HepG2 (cell line): ENCODE data around the gene FAAP100. TPM values are rescaled to one million over a fixed set of nuclear protein-coding genes. Genes with fewer than 3 reads are reported as not detected.

Experiments
- CBX5 ChIP-seq: sonication (generic); formaldehyde crosslinking; IDR thresholded peaks from 2 replicates; pipeline ENCODE4 v1.4.0; 2020; ENCODE audit warnings: missing genetic modification reagents, borderline replicate concordance
- CEBPZ ChIP-seq: IDR thresholded peaks from 2 replicates; pipeline ENCODE4 v1.6.1; 2012; ENCODE audit warnings: low read length, improper control_type of control experiment
- CHD2 ChIP-seq: IDR thresholded peaks from 2 replicates; pipeline ENCODE4 v1.6.1; 2011; ENCODE audit warnings: low read depth, low read length, improper control_type of control experiment
- E2F1 ChIP-seq: sonication (generic); formaldehyde crosslinking; IDR thresholded peaks from 2 replicates; pipeline ENCODE4 v1.5.0; 2020; ENCODE audit warnings: missing genetic modification reagents
- E2F2 ChIP-seq: sonication (generic); formaldehyde crosslinking; IDR thresholded peaks from 2 replicates; pipeline ENCODE4 v1.4.0; 2020; ENCODE audit warnings: missing genetic modification reagents, borderline replicate concordance
- MYC ChIP-seq: sonication (generic); formaldehyde crosslinking; IDR thresholded peaks from 2 replicates; pipeline ENCODE4 v1.9.0; 2021; ENCODE audit warnings: missing genetic modification reagents, borderline replicate concordance
- PHF21A ChIP-seq: sonication (generic); formaldehyde crosslinking; IDR thresholded peaks from 2 replicates; pipeline ENCODE4 v1.5.0; 2020; ENCODE audit warnings: mild to moderate bottlenecking, missing genetic modification reagents
- SIX4 ChIP-seq: sonication (generic); formaldehyde crosslinking; IDR thresholded peaks from 2 replicates; pipeline ENCODE4 v1.4.0; 2020; ENCODE audit warnings: missing genetic modification reagents
- SMYD3 ChIP-seq: sonication (generic); formaldehyde crosslinking; IDR thresholded peaks from 2 replicates; pipeline ENCODE4 v1.8.1; 2023; ENCODE audit warnings: mild to moderate bottlenecking, missing genetic modification reagents
- TBX2 ChIP-seq: sonication (generic); formaldehyde crosslinking; IDR thresholded peaks from 2 replicates; pipeline ENCODE4 v1.5.0; 2020; ENCODE audit warnings: missing genetic modification reagents, mild to moderate bottlenecking, borderline replicate concordance
- TBX3 ChIP-seq: fragments of 450-650 bp; IDR thresholded peaks from 2 replicates; pipeline ENCODE4 v1.6.1; 2017; ENCODE audit warnings: antibody characterized with exemption, mild to moderate bottlenecking, inconsistent platforms, borderline replicate concordance
- TFDP1 ChIP-seq: IDR thresholded peaks from 2 replicates; pipeline ENCODE4 v1.6.1; 2016; ENCODE audit warnings: missing compliant biosample characterization, missing genetic modification reagents, borderline replicate concordance
- XBP1 ChIP-seq: sonication (generic); formaldehyde crosslinking; IDR thresholded peaks from 2 replicates; pipeline ENCODE4 v1.5.0; 2020; ENCODE audit warnings: missing genetic modification reagents
- ZBTB44 ChIP-seq: sonication (generic); formaldehyde crosslinking; IDR thresholded peaks from 2 replicates; pipeline ENCODE4 v1.4.0; 2020; ENCODE audit warnings: missing genetic modification reagents
- ZC3H4 ChIP-seq: sonication (generic); formaldehyde crosslinking; IDR thresholded peaks from 2 replicates; pipeline ENCODE4 v1.4.0; 2020; ENCODE audit warnings: missing genetic modification reagents, borderline replicate concordance
- ZFP36L2 ChIP-seq: sonication (generic); formaldehyde crosslinking; IDR thresholded peaks from 2 replicates; pipeline ENCODE4 v1.4.0; 2020; ENCODE audit warnings: missing genetic modification reagents
- ZFP82 ChIP-seq: sonication (generic); formaldehyde crosslinking; IDR thresholded peaks from 2 replicates; pipeline ENCODE4 v1.5.1; 2020; ENCODE audit warnings: mild to moderate bottlenecking, missing genetic modification reagents, borderline replicate concordance
- ZNF20 ChIP-seq: sonication (generic); formaldehyde crosslinking; IDR thresholded peaks from 2 replicates; pipeline ENCODE4 v1.4.0; 2020; ENCODE audit warnings: mild to moderate bottlenecking, moderate library complexity, missing genetic modification reagents
- ZNF292 ChIP-seq: sonication (generic); formaldehyde crosslinking; IDR thresholded peaks from 2 replicates; pipeline ENCODE4 v1.8.1; 2022; ENCODE audit warnings: mild to moderate bottlenecking, low read depth, missing genetic modification reagents, borderline replicate concordance
- ZNF382 ChIP-seq: sonication (generic); formaldehyde crosslinking; IDR thresholded peaks from 2 replicates; pipeline ENCODE4 v1.5.0; 2020; ENCODE audit warnings: missing genetic modification reagents, mild to moderate bottlenecking, borderline replicate concordance
- ZNF737 ChIP-seq: sonication (generic); formaldehyde crosslinking; IDR thresholded peaks from 2 replicates; pipeline ENCODE4 v1.5.0; 2020; ENCODE audit warnings: missing genetic modification reagents, mild to moderate bottlenecking, borderline replicate concordance
- polyA plus RNA-seq, 8 experiments: library from polyadenylated mRNA; depleted of rRNA in 3 of 8; stranded (reverse) in 7 of 8; unstranded in 1 of 8; fragments of >200 nt; fragmentation: Illumina TruSeq in 4 of 8; extraction: Trizol in 4 of 8; gene quantifications; 2 replicates each; pipeline versions ENCODE4 v1.2.1 to v1.2.3, GENCODE V29; 2011 to 2016; ENCODE audit warnings: low read depth in 4 of 8, missing spikeins in 1 of 8, mixed read lengths in 1 of 8; ENCODE audit not compliant: insufficient read depth in 1 of 8
- total RNA-seq, 5 experiments: library from RNA; depleted of rRNA; stranded (reverse); fragments of >200 nt; fragmentation: Illumina TruSeq; extraction: Trizol; gene quantifications; 2 replicates each; pipeline ENCODE4 v1.2.3, GENCODE V29; 2016; ENCODE audit warnings: low read depth in 1 of 5

Gene FAAP100
- total and polyA plus RNA-seq, 2 of the 13 experiments (the other 11 are each of a cell fraction or from before 2014, with no cell fraction given), result 7.6 to 20.8 TPM

- TF ChIP-seq E2F1 (CRISPR knock-in tag) (no peak), ZNF737 (CRISPR knock-in tag) (no peak), ZC3H4 (CRISPR knock-in tag) (no peak), TBX2 (CRISPR knock-in tag) (peak; percentile 20; the same call in 1 of the 2 replicates), XBP1 (CRISPR knock-in tag) (no peak), SMYD3 (CRISPR knock-in tag) (no peak), ZBTB44 (no peak), SIX4 (CRISPR knock-in tag) (no peak), PHF21A (CRISPR knock-in tag) (no peak), CBX5 (no peak), ZNF292 (CRISPR knock-in tag) (no peak), E2F2 (0 out of 2 replicates have a peak, but pooled peaks have one; percentile 53), ZNF382 (no peak), CEBPZ (no peak), ZNF20 (CRISPR knock-in tag) (0 out of 2 replicates have a peak, but pooled peaks have one; percentile 34), CHD2 (no peak), TFDP1 (CRISPR knock-in tag) (no peak; the same call in 1 of the 2 replicates), TBX3 (no peak), ZFP36L2 (CRISPR knock-in tag) (no peak), MYC (CRISPR knock-in tag) (peak; percentile 75; the same call in 1 of the 2 replicates), ZFP82 (CRISPR knock-in tag) (peak; percentile 65; the same call in 1 of the 2 replicates)
Measured at GRCh38 chr17:81514739-81515529, 37.2 kb downstream of the FAAP100 start (continued).
